Fibroblast of mammary gland (primary cell): ENCODE results near the gene WFIKKN1.

ENCODE experiments used
- DNase-seq: peaks from one replicate; pipeline ENCODE4 v3.0.0-alpha.2; 2010; ENCODE audit warnings: low read depth
- H3K4me3 ChIP-seq: 2 replicates; pipeline ENCODE4 v1.5.1; 2011; ENCODE audit warnings: low read depth, mild to moderate bottlenecking, low read length, moderate library complexity; ENCODE audit not compliant: control insufficient read depth
- CTCF ChIP-seq: conservative IDR thresholded peaks from 2 replicates; pipeline ENCODE4 v1.5.1; 2011; ENCODE audit warnings: low read depth, low read length, inconsistent platforms; ENCODE audit not compliant: control insufficient read depth, insufficient read depth

Gene WFIKKN1

GRCh38 chr16:606656-607307, 24.0 kb upstream of the WFIKKN1 start:
- DNase-seq, result no peak
- no peak overlapping the region for H3K4me3 ChIP-seq
- no peak for TF ChIP-seq CTCF

- TF ChIP-seq CTCF, result no peak
- DNase-seq, result no peak
- H3K4me3 ChIP-seq, result no peak overlapping the region
These were observed 22.8 kb upstream of the WFIKKN1 start for GRCh38 chr16:608019-608418.

- no peak overlapping the region for H3K4me3 ChIP-seq
- no peak for TF ChIP-seq CTCF
- DNase-seq, result no peak
These were observed 21.5 kb upstream of the WFIKKN1 start for GRCh38 chr16:609316-609715.

- H3K4me3 ChIP-seq, result no peak overlapping the region
- no peak for TF ChIP-seq CTCF
- no peak for DNase-seq
These were observed 20.8 kb upstream of the WFIKKN1 start for GRCh38 chr16:609984-610383.

- peak; percentile 49 for TF ChIP-seq CTCF
- DNase-seq, result peak; percentile 63
- H3K4me3 ChIP-seq, result no peak overlapping the region
These were observed 20.0 kb upstream of the WFIKKN1 start for GRCh38 chr16:610513-611381.

- no peak for TF ChIP-seq CTCF
- no peak overlapping the region for H3K4me3 ChIP-seq
- DNase-seq, result no peak
These were observed 15.7 kb upstream of the WFIKKN1 start for GRCh38 chr16:615122-615521.
